MM.1S (cell line): ENCODE measurements around the gene SDK1.

ENCODE experiments used
- EZH2 ChIP-seq: fragments of 300-600 bp; sonication (generic); optimal IDR thresholded peaks from 2 replicates; pipeline ENCODE3; 2017; ENCODE audit warnings: low read depth, mild to moderate bottlenecking, antibody characterized with exemption, low read length, mixed read lengths
- EZH2phosphoT487 ChIP-seq: fragments of 300-600 bp; sonication (generic); IDR thresholded peaks from 2 replicates; pipeline ENCODE4 v1.6.1; 2018; ENCODE audit warnings: antibody characterized with exemption, low read length
- TF ChIP-seq, protein P1 (sequence below): fragments of 300-600 bp; sonication (generic); IDR thresholded peaks from 2 replicates; pipeline ENCODE4 v1.5.1; 2016; ENCODE audit warnings: antibody characterized with exemption, low read length, mixed read lengths

GRCh38 chr7:4017081-4017480 lies 716.0 kb downstream of the SDK1 start:
- TF ChIP-seq, protein P1, sequence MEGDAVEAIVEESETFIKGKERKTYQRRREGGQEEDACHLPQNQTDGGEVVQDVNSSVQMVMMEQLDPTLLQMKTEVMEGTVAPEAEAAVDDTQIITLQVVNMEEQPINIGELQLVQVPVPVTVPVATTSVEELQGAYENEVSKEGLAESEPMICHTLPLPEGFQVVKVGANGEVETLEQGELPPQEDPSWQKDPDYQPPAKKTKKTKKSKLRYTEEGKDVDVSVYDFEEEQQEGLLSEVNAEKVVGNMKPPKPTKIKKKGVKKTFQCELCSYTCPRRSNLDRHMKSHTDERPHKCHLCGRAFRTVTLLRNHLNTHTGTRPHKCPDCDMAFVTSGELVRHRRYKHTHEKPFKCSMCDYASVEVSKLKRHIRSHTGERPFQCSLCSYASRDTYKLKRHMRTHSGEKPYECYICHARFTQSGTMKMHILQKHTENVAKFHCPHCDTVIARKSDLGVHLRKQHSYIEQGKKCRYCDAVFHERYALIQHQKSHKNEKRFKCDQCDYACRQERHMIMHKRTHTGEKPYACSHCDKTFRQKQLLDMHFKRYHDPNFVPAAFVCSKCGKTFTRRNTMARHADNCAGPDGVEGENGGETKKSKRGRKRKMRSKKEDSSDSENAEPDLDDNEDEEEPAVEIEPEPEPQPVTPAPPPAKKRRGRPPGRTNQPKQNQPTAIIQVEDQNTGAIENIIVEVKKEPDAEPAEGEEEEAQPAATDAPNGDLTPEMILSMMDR, result no peak
- TF ChIP-seq EZH2, result no peak
- TF ChIP-seq EZH2phosphoT487, result no peak
